Ishikawa (cell line): ENCODE measurements around the gene NXN.

ENCODE experiments used
- CEBPB ChIP-seq: IDR thresholded peaks from 2 replicates; pipeline ENCODE4 v1.6.1; 2012
- CREB1 ChIP-seq: IDR thresholded peaks from 2 replicates; pipeline ENCODE4 v1.6.1; 2012; ENCODE audit warnings: low read depth
- EGR1 ChIP-seq: IDR thresholded peaks from 2 replicates; pipeline ENCODE4 v1.6.1; 2012
- EP300 ChIP-seq: IDR thresholded peaks from 2 replicates; pipeline ENCODE4 v1.6.1; 2012; ENCODE audit warnings: borderline replicate concordance
- FOXM1 ChIP-seq: IDR thresholded peaks from 2 replicates; pipeline ENCODE4 v1.6.1; 2012; ENCODE audit warnings: low read depth, borderline replicate concordance
- TAF1 ChIP-seq: IDR thresholded peaks from 2 replicates; pipeline ENCODE4 v1.6.1; 2012; ENCODE audit warnings: low read depth, mild to moderate bottlenecking
- TCF12 ChIP-seq: IDR thresholded peaks from 2 replicates; pipeline ENCODE4 v1.6.1; 2012; ENCODE audit warnings: low read depth
- YY1 ChIP-seq: IDR thresholded peaks from 2 replicates; pipeline ENCODE4 v1.6.1; 2012; ENCODE audit warnings: low read depth
- ZBTB7A ChIP-seq: IDR thresholded peaks from 2 replicates; pipeline ENCODE4 v1.6.1; 2012; ENCODE audit warnings: low read depth
- TF ChIP-seq, protein P1 (sequence below): IDR thresholded peaks from 2 replicates; pipeline ENCODE4 v1.6.1; 2012
- TF ChIP-seq, protein P2 (sequence below): IDR thresholded peaks from 2 replicates; pipeline ENCODE4 v1.6.1; 2012; ENCODE audit warnings: low read depth, mild to moderate bottlenecking

DNA sequence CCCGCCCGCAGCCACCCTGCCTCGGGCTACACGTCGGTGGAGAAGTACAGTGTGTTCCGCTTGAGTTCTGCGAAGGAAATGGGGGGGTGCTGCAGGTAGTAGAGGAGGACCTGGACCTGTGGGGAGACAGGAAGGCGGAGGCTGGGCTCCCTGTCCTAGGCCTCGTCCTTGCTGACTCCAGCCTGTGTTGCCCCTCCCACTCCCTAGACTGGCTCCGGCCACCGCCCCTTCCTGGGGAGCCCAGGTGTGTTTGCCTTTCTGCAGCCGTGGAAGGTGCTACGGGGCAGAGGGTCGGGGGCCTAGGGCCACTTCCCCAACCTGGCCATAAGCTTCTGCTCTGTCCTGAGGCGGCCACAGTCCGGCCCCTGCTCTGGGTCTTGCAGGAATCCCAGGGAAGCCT is 26.5 kb upstream of the NXN start:
- TF ChIP-seq TAF1, result no peak
- no peak for TF ChIP-seq TCF12
- no peak for TF ChIP-seq CREB1
- TF ChIP-seq YY1, result no peak
- TF ChIP-seq EP300, result no peak
- TF ChIP-seq, protein P1, sequence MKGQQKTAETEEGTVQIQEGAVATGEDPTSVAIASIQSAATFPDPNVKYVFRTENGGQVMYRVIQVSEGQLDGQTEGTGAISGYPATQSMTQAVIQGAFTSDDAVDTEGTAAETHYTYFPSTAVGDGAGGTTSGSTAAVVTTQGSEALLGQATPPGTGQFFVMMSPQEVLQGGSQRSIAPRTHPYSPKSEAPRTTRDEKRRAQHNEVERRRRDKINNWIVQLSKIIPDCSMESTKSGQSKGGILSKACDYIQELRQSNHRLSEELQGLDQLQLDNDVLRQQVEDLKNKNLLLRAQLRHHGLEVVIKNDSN, result no peak
- TF ChIP-seq ZBTB7A, result no peak
- TF ChIP-seq, protein P2, sequence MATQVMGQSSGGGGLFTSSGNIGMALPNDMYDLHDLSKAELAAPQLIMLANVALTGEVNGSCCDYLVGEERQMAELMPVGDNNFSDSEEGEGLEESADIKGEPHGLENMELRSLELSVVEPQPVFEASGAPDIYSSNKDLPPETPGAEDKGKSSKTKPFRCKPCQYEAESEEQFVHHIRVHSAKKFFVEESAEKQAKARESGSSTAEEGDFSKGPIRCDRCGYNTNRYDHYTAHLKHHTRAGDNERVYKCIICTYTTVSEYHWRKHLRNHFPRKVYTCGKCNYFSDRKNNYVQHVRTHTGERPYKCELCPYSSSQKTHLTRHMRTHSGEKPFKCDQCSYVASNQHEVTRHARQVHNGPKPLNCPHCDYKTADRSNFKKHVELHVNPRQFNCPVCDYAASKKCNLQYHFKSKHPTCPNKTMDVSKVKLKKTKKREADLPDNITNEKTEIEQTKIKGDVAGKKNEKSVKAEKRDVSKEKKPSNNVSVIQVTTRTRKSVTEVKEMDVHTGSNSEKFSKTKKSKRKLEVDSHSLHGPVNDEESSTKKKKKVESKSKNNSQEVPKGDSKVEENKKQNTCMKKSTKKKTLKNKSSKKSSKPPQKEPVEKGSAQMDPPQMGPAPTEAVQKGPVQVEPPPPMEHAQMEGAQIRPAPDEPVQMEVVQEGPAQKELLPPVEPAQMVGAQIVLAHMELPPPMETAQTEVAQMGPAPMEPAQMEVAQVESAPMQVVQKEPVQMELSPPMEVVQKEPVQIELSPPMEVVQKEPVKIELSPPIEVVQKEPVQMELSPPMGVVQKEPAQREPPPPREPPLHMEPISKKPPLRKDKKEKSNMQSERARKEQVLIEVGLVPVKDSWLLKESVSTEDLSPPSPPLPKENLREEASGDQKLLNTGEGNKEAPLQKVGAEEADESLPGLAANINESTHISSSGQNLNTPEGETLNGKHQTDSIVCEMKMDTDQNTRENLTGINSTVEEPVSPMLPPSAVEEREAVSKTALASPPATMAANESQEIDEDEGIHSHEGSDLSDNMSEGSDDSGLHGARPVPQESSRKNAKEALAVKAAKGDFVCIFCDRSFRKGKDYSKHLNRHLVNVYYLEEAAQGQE, result no peak
- no peak for TF ChIP-seq EGR1
- TF ChIP-seq CEBPB, result no peak
- TF ChIP-seq FOXM1, result no peak
